Transverse colon (tissue), 4 donors: ENCODE measurements around the gene SIGMAR1. TPM values are rescaled to one million over a fixed set of nuclear protein-coding genes. Genes with fewer than 3 reads are reported as not detected.

Experiments
- DNase-seq: peaks from one replicate; pipeline ENCODE4 v3.0.0-alpha.2; 2019
- H3K27ac ChIP-seq, 4 donors: fragments of 200-600 bp; sonication (generic); 2 replicates each; pipeline ENCODE4 v1.5.1; 2016 to 2018; ENCODE audit warnings: inconsistent platforms in 4 of 4
- H3K27me3 ChIP-seq: fragments of 200-600 bp; sonication (generic); 2 replicates; pipeline ENCODE4 v1.5.1; 2017; ENCODE audit warnings: inconsistent platforms
- H3K36me3 ChIP-seq, 4 donors: fragments of 200-600 bp; sonication (generic); 2 replicates each; pipeline ENCODE4 v1.5.1; 2017 to 2019; ENCODE audit warnings: inconsistent platforms in 4 of 4
- H3K4me1 ChIP-seq, 4 donors: fragments of 200-600 bp; sonication (generic); 2 replicates each; pipeline ENCODE4 v1.5.1; 2017 to 2020; ENCODE audit warnings: inconsistent platforms in 4 of 4
- H3K4me3 ChIP-seq, 4 donors: fragments of 200-600 bp; sonication (generic); 1 replicate in 1 of 4; 2 replicates in 3 of 4; pipeline versions ENCODE4 v1.5.1 to v1.6.1; 2017 to 2019; ENCODE audit warnings: inconsistent platforms in 4 of 4
- H3K9me3 ChIP-seq, 2 donors: fragments of 200-600 bp; sonication (generic); 2 replicates each; pipeline ENCODE4 v1.5.1; 2017 to 2019; ENCODE audit warnings: inconsistent platforms in 2 of 2
- CTCF ChIP-seq, 5 experiments: fragments of 200-600 bp in 3 of 5; fragments of 450-650 bp in 2 of 5; sonication (generic) in 3 of 5; IDR thresholded peaks; 1 replicate in 2 of 5; 2 replicates in 3 of 5; pipeline ENCODE4 v1.5.1; 2016 to 2017; ENCODE audit warnings: antibody characterized with exemption in 5 of 5, inconsistent platforms in 3 of 5, mild to moderate bottlenecking in 2 of 5, moderate library complexity in 1 of 5
- EP300 ChIP-seq: sonication (generic); formaldehyde crosslinking; IDR thresholded peaks from one replicate; pipeline ENCODE4 v1.6.1; 2017; ENCODE audit warnings: antibody characterized with exemption, low read depth
- POLR2A ChIP-seq: fragments of 450-650 bp; IDR thresholded peaks from one replicate; pipeline ENCODE4 v1.6.1; 2016; ENCODE audit warnings: antibody characterized with exemption, mild to moderate bottlenecking, moderate library complexity
- POLR2AphosphoS5 ChIP-seq, 3 donors: sonication (generic); formaldehyde crosslinking; IDR thresholded peaks; one replicate each; pipeline ENCODE4 v1.6.1; 2016; ENCODE audit warnings: antibody characterized with exemption in 3 of 3
- WGBS, 2 donors: methylation state at CpG; one replicate each; pipeline ENCODE4 v1.1.5; 2018; ENCODE audit warnings: low coverage in 1 of 2; 5-methylcytosine and 5-hydroxymethylcytosine counted together
- in situ Hi-C, 4 donors: fragments of 200-750 bp; cut with MboI; loops; one replicate each; pipeline versions ENCODE4 v1.15.0 to v1.15.1; 2017; ENCODE audit warnings: low sequenced_read_pairs in 3 of 4, low pct_ligation_motif_present in 1 of 4, low pct_unique_long_range_greater_than_20kb in 1 of 4
- intact Hi-C: fragments of 100-400 bp; cut with DNase I; formaldehyde crosslinking; loops from one replicate; pipeline ENCODE4 v1.15.1; 2023; ENCODE audit warnings: low total_unique reads
- small RNA-seq, 4 donors: library from RNA; depleted of rRNA; stranded (forward); fragments of <200 nt; gene quantifications; one replicate each; pipeline ENCODE3, GENCODE V24; 2016
- total RNA-seq, 4 donors: library from RNA; depleted of rRNA; stranded (reverse); fragments of >200 nt; gene quantifications; one replicate each; pipeline ENCODE4 v1.1.0, GENCODE V29; 2016

The SIGMAR1 gene
- total RNA-seq, 4 donors from 2014 or later = 45.6 to 102 (median 62.6) TPM

DNA sequence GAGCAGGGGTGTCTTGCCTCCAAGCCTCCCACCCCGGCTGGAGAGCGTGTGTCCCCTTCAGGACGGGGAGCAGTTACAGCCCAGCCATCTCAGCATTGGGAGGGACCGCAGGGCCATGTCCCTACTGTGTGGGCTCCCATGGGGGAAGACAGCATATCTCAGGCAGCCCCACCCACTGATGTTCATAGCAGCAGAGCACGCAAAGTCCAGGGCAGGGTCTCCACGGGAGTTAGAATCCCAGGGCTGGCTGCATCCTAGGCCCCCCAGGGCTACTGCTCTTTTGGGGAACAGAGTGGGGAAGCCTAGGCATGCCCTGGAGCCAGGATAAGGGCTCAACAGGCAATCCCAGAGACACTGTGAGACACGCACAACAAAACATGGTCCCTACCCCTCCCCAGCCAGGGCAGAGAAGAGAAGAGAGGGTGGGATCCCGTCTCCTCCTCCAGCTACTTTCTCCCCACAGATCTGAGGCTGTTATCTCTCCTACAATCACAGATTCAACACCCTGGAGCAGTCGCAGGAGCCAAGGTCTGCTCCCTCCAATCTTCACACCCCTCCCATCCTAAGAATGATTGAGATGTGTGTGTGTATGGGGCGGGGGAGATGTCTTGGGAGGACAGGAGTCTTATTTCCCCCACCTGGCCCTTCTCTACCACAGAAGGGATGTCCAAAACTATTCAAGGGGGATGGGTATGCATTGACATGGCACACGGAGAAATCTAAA lies 51.5 kb downstream of the SIGMAR1 start:
- Histone ChIP-seq H3K27ac (no peak overlapping the region), H3K36me3 (no peaks in the 10 kb centered on the region), H3K4me3 (no peak overlapping the region), H3K27me3 (peaks cover 83% of the 10 kb centered on the region), H3K9me3 (no peaks in the 10 kb centered on the region), H3K4me1 (peaks cover 10 to 26% (median 24%) of the 10 kb centered on the region in 4 donors)
- TF ChIP-seq CTCF (IDR thresholded peaks at IDR 0.05) (no peak), EP300 (no peak)
- intact Hi-C loops (loop anchor here (10.0 kb wide), 1 partner anchor 81 kb away; no protein-coding TSS in a partner anchor), in situ Hi-C loops (no loop called here)
- no peak for DNase-seq
- 0 to 34% methylated on average over 1 to 11 of the region's 11 CpGs for WGBS, 2 donors

DNA sequence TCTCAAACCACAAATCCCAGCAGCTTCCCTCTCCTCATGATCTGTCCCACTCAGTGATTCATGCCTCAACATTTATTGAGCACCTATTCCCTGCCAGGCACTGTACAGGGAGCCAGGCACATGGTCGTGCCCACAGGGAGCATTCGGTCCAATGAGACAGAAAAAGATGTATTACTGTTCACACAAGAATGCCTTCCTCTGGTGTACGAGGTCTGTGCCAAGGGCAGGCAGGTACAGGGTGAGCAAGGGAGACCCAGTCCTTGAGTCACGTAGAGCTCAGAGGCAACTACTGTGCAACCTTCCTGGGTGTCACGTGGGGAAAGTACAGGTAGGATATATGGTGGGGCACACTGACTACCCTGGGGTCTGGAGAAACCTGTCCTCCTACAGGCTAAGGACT lies 52.6 kb downstream of the SIGMAR1 start:
- H3K36me3 ChIP-seq = no peaks in the 10 kb centered on the region
- DNase-seq = no peak
- H3K27me3 ChIP-seq = peaks cover 82% of the 10 kb centered on the region
- H3K4me3 ChIP-seq = no peak overlapping the region
- H3K9me3 ChIP-seq = no peaks in the 10 kb centered on the region
- in situ Hi-C loops (no loop called here), intact Hi-C loops (loop anchor here (10.0 kb wide), 1 partner anchor 80 kb away; no protein-coding TSS in a partner anchor)
- no peak overlapping the region for H3K27ac ChIP-seq
- TF ChIP-seq EP300 (no peak), POLR2A (no peak), CTCF (IDR thresholded peaks at IDR 0.05) (no peak), POLR2AphosphoS5 (IDR thresholded peaks at IDR 0.05) (no peak)
- 72% methylated on average over 5 of the region's 5 CpGs; no CpG with 5 or more reads in 1 of the 2 donors for WGBS, 2 donors
- H3K4me1 ChIP-seq = peaks cover under 1 to 14% (median 12%) of the 10 kb centered on the region in 4 donors

Small RNA genes lying within 50 kb of the gene (small RNA-seq; reads per million reads assigned to genes)
- 0 reads per million in 4 donors for gene CCL27

Other genes starting within 250 kb of the SIGMAR1 start
- 10 to 100 TPM in 1 of 4 donors, 1 to 10 TPM in 3; 3.7 to 15.3 (median 8.0) TPM for gene FAM219A, start 179.2 kb downstream of the SIGMAR1 start, total RNA-seq
- not detected for gene DNAI1, start 179.0 kb downstream of the SIGMAR1 start, total RNA-seq
- 1 to 10 TPM in 2 of 4 donors, not detected in 2; 1.4 to 1.7 TPM for gene ENHO, start 114.8 kb downstream of the SIGMAR1 start, total RNA-seq
- gene CNTFR, start 48.1 kb downstream of the SIGMAR1 start, total RNA-seq = 10 to 100 TPM in 1 of 4 donors, 1 to 10 TPM in 3; 5.2 to 59.1 (median 6.8) TPM
- 10 to 100 TPM in 2 of 4 donors, 1 to 10 TPM in 2; 3.0 to 65.5 (median 22.1) TPM for gene RPP25L, start 25.7 kb downstream of the SIGMAR1 start, total RNA-seq
- 10 to 100 TPM; 41.6 to 78.9 (median 54.0) TPM for gene DCTN3, start 17.3 kb downstream of the SIGMAR1 start, total RNA-seq
- not detected for gene ARID3C, start 8.7 kb downstream of the SIGMAR1 start, total RNA-seq
- 100 to 1,000 TPM in 2 of 4 donors, 10 to 100 TPM in 2; 73.5 to 147 (median 97.3) TPM for gene GALT, start 8.9 kb upstream of the SIGMAR1 start, total RNA-seq
- 10 to 100 TPM; 27.0 to 94.6 (median 47.5) TPM for gene IL11RA, start 14.4 kb upstream of the SIGMAR1 start, total RNA-seq
- gene CCL27, start 24.9 kb upstream of the SIGMAR1 start, total RNA-seq = not detected
- not detected for gene CCL19, start 53.5 kb upstream of the SIGMAR1 start, total RNA-seq
- 100 to 1,000 TPM in 1 of 4 donors, 10 to 100 TPM in 3; 45.4 to 123 (median 60.1) TPM for gene CCL21, start 72.3 kb upstream of the SIGMAR1 start, total RNA-seq